SKM-1 (cell line): Measurements from ENCODE around the gene CCT8.
"Not testable (repeated sequence)": the region's sequence is repeated elsewhere in the genome, so short reads cannot be mapped to it uniquely, and the experiment has no call there.

Experiments used
- DNase-seq: peaks from one replicate; lab custom pipeline; 2025; ENCODE audit not compliant: unreplicated experiment; lab: John Stamatoyannopoulos, UW

Gene CCT8

GRCh38 chr21:29024474-29025327, 48.7 kb downstream of the CCT8 start, which contains the start of gene USP16:
Gene USP16, plus strand, starts transcription at chr21:29024668. Its CDS starts 3,246 bp downstream, at chr21:29027914.
- DNase-seq, result peak; percentile 91

DNA sequence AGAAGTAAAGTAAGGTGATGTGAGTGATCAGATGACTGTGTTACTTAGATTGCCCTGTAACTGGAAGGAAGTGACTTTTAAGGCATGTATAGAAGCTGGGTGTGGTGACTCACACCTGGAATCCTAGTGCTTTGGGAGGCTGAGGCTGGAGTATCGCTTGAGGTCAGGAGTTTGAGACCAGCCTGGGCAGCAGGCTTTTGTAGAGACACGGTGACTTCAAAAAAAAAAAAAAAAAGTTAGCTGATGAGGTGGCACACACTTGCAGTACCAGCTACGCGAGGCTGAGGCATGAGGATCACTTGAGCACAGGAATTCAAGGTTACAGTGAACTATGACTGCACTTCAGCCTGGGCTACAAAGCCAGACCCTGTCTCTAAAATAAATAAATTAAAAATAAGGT, 51.3 kb downstream of the CCT8 start:
- DNase-seq, result no peak

GRCh38 chr21:29018540-29018939, 54.9 kb downstream of the CCT8 start:
- DNase-seq, result no peak

GRCh38 chr21:29017639-29018237, 55.7 kb downstream of the CCT8 start:
- peak; percentile 29 for DNase-seq

GRCh38 chr21:29011236-29011635, 62.2 kb downstream of the CCT8 start:
- not testable (repeated sequence) for DNase-seq

- no peak for DNase-seq
Measured at GRCh38 chr21:29008367-29008766, 65.1 kb downstream of the CCT8 start.

DNA sequence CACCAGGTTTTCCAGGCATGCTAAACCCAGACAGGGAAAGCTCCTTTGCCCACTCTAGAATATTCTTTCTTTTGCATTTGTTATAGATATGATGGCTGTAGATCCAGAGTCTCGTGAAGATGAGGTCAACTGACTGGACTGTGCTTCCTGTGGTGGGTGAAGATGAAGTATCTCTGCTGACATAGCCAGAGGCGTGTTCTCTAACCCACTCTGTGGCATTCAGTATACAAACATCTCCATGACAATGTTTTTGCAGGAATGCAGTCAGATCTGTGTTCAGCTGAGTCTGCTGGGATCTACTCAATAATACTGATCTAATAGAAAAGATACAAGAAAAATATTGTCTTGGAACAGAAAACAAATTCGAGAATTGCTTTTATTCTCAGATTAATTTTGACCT, 65.6 kb downstream of the CCT8 start:
- DNase-seq, result no peak

DNA sequence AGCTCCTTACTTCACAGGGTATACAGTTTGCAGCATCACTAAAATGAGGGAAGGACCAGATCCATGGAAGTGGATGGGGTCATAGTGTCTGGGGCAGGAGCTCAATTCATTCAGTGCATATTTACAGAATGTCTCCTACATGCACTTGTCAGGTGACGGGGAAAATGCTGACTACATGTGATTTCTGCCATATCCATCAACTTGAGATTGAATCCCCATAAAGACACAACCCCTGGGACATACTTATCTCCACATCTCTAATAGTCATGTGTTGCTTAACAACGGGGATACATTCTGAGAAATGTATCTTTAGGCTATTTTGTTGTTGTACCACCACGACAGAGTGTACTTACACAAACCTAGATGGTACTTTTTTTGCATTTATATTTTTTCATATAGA, 66.3 kb downstream of the CCT8 start:
- no peak for DNase-seq
